ENCODE results near the gene MS4A2. TPM values are rescaled to one million over a fixed set of nuclear protein-coding genes. Genes with fewer than 3 reads are reported as not detected.

MS4A2 gene
- total RNA-seq, 1 experiment from 2014 or later: not detected

Other genes with a start within 250 kb of the MS4A2 start
- not detected in 2 replicates for gene CBLIF, start 243.2 kb upstream of the MS4A2 start, total RNA-seq (2014; rRNA removed; shearing (Covaris generic))
- 0.30 and 4.1 TPM in 2 replicates for gene TCN1, start 222.2 kb upstream of the MS4A2 start, total RNA-seq (2014; rRNA removed; shearing (Covaris generic))
- gene OOSP3, start 209.9 kb upstream of the MS4A2 start, total RNA-seq (2014; rRNA removed; shearing (Covaris generic)): 0.13 TPM in 1 of 2 replicates, not detected in the other
- not detected in 2 replicates for gene OOSP1, start 150.2 kb upstream of the MS4A2 start, total RNA-seq (2014; rRNA removed; shearing (Covaris generic))
- gene OOSP4A, start 124.6 kb upstream of the MS4A2 start, total RNA-seq (2014; rRNA removed; shearing (Covaris generic)): not detected in 2 replicates
- 0.23 TPM in 1 of 2 replicates, not detected in the other for gene OOSP4B, start 71.5 kb upstream of the MS4A2 start, total RNA-seq (2014; rRNA removed; shearing (Covaris generic))
- not detected in 2 replicates for gene OOSP2, start 48.3 kb upstream of the MS4A2 start, total RNA-seq (2014; rRNA removed; shearing (Covaris generic))
- not detected in 2 replicates for gene MS4A3, start 32.0 kb upstream of the MS4A2 start, total RNA-seq (2014; rRNA removed; shearing (Covaris generic))
- gene MS4A6A, start 94.4 kb downstream of the MS4A2 start, total RNA-seq (2014; rRNA removed; shearing (Covaris generic)): not detected in 2 replicates
- gene MS4A4E, start 154.5 kb downstream of the MS4A2 start, total RNA-seq (2014; rRNA removed; shearing (Covaris generic)): not detected in 2 replicates
- gene MS4A4A, start 192.0 kb downstream of the MS4A2 start, total RNA-seq (2014; rRNA removed; shearing (Covaris generic)): not detected in 2 replicates
- not detected in 2 replicates for gene MS4A6E, start 238.6 kb downstream of the MS4A2 start, total RNA-seq (2014; rRNA removed; shearing (Covaris generic))